ENCODE results near the gene RIMBP2. TPM values are rescaled to one million over a fixed set of nuclear protein-coding genes. Genes with fewer than 3 reads are reported as not detected.
A peak's percentile ranks its signal among the peaks of the same experiment; 100 is the strongest.

Gene RIMBP2
- total and polyA plus RNA-seq, 9 donors: 1.1 to 16.2 (median 3.5) TPM

DNA sequence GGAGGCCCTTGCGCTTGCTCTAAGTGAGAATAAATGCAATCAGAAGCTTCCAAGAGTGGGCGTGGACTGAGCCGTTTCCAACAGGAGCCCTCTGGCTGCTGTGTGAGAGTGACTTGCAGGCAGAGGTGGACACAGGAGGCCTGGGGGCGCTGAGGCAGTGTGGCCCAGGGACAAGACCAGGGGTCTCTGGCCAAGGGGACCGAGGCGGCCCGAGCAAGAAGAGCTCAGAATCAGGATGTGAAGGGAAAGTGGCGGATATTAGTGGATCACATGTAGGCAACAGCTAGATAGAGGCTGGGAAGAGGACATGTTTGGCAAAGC, 8.6 kb downstream of the RIMBP2 start:
- no peak for DNase-seq
- TF ChIP-seq POLR2A (IDR thresholded peaks at IDR 0.05) (no peak), EP300 (IDR thresholded peaks at IDR 0.05) (no peak)
- TF ChIP-seq, protein P1, sequence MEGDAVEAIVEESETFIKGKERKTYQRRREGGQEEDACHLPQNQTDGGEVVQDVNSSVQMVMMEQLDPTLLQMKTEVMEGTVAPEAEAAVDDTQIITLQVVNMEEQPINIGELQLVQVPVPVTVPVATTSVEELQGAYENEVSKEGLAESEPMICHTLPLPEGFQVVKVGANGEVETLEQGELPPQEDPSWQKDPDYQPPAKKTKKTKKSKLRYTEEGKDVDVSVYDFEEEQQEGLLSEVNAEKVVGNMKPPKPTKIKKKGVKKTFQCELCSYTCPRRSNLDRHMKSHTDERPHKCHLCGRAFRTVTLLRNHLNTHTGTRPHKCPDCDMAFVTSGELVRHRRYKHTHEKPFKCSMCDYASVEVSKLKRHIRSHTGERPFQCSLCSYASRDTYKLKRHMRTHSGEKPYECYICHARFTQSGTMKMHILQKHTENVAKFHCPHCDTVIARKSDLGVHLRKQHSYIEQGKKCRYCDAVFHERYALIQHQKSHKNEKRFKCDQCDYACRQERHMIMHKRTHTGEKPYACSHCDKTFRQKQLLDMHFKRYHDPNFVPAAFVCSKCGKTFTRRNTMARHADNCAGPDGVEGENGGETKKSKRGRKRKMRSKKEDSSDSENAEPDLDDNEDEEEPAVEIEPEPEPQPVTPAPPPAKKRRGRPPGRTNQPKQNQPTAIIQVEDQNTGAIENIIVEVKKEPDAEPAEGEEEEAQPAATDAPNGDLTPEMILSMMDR (IDR thresholded peaks at IDR 0.05): no peak
- Histone ChIP-seq H3K9me3 (no peaks in the 10 kb centered on the region), H3K27me3 (no peaks in the 10 kb centered on the region), H3K4me1 (ENCODE audit: insufficient read depth) (no peaks in the 10 kb centered on the region), H3K4me3 (no peak overlapping the region), H3K36me3 (no peaks in the 10 kb centered on the region), H3K27ac (no peak overlapping the region)
- intact Hi-C loops (cut with DNase I): no loop called here
- WGBS, 3 donors: 88 to 93% (median 89%) methylated on average over 8 of the region's 8 CpGs

DNA sequence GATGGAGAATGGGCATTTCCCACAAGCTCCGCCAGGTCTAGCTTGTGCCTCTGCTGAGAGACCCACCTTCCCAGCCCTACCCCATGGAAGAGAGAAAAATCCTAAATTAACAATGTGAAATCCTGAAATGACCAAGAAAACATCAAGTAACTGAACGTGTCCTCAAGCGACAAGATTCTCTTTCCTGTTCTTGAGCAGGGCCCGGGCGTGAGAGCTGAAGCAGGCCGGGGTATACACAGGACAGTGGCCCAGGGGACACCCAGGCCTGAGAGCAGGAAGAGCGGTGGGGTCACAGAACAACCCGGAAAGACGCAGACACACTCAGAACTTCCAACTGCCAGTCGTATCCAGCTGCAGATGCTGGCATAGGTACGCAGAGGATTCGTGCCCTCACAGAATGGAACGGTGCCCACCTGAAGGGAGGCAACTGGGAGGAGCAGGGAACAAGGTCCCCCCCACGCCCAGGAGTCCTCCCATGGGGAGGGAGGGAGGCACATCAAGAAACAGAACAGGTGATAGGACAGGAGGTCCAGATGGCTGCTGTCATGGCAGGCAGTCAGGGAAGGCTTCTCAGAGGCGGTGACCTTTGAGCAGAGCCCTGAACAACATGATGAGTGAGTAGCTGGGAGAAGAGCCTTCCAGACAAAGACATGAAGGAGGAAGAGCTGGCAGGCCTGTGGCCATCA, 9.1 kb downstream of the RIMBP2 start:
- whole genome bisulfite sequencing, 3 donors: 81 to 87% (median 83%) methylated on average over 15 of the region's 15 CpGs

DNA sequence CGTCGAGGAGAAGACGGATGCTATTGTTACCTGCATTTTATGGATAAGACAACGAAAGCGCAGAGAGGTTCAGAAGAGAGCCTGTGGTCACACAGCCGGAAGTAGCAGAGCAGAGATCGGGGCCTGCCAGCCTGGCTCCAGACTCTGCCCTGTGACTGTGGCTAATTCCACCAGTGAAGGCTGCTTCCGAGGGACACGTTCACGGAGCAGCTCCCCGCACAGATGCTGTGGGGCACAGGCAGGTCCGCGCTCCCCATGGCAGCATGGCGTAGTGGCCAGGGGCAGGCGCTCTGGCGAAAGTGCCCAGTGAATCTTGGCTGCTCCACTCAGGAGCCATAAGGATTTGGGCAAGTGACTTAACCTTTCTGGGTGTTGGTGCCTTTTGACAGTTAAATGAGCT, 9.8 kb downstream of the RIMBP2 start:
- TF ChIP-seq, protein P1 (IDR thresholded peaks at IDR 0.05): no peak
- no peaks in the 10 kb centered on the region for H3K36me3 ChIP-seq
- intact Hi-C loops (cut with DNase I): no loop called here
- no peaks in the 10 kb centered on the region for H3K9me3 ChIP-seq
- 93 to 95% (median 94%) methylated on average over 16 of the region's 16 CpGs for WGBS, 3 donors
- DNase-seq: peak in 1 of 5 donors; percentile 15
- H3K4me3 ChIP-seq: no peak overlapping the region
- no peak overlapping the region for H3K27ac ChIP-seq
- H3K27me3 ChIP-seq: no peaks in the 10 kb centered on the region
- H3K4me1 ChIP-seq (ENCODE audit: insufficient read depth): no peaks in the 10 kb centered on the region

More for the DNA sequence above, 9.1 kb downstream of the RIMBP2 start:
- DNase-seq: no peak
- Histone ChIP-seq H3K27me3 (no peaks in the 10 kb centered on the region), H3K36me3 (no peaks in the 10 kb centered on the region), H3K4me1 (ENCODE audit: insufficient read depth) (no peaks in the 10 kb centered on the region), H3K4me3 (no peak overlapping the region), H3K27ac (no peak overlapping the region), H3K9me3 (no peaks in the 10 kb centered on the region)
- TF ChIP-seq, protein P1 (IDR thresholded peaks at IDR 0.05): no peak
- TF ChIP-seq POLR2A (IDR thresholded peaks at IDR 0.05): no peak
- TF ChIP-seq EP300 (IDR thresholded peaks at IDR 0.05): no peak
- intact Hi-C loops (cut with DNase I): no loop called here

DNA sequence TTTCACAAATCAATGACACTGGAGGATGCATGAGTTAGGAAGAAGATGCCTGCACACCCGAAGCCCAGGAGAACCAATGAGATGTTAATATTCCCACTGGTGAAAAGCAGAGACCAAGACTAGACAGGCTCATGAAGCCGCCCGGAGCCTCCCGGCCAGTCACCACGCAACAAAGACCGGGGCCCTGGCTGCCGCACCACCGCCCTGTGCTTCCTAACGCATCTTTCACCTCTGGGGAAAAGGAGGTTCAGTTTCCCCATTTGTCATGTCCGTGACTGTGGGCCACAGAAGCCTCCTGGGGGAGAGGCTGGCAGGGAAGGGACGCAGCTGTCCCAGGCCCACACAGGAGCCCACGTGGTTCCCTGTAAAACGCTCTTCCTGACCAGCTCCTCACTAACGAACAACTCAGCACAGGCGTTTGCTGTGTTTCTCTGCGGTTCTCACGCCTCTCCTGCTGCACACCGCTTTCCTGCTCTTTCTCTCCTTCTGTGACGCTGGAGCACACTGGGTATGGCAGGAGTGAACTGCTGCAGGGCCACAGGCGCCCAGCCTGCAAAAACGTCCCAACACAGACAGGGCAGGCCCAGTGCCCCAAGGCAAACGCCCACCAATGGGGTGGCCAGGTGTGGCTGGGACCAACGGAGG, 10.8 kb downstream of the RIMBP2 start:
- no peak for TF ChIP-seq POLR2A (IDR thresholded peaks at IDR 0.05)
- TF ChIP-seq, protein P1 (IDR thresholded peaks at IDR 0.05): no peak
- no peak for TF ChIP-seq EP300 (IDR thresholded peaks at IDR 0.05)
- 63 to 69% (median 68%) methylated on average over 23 of the region's 23 CpGs for WGBS, 3 donors
- no peaks in the 10 kb centered on the region for H3K27me3 ChIP-seq
- H3K36me3 ChIP-seq: no peaks in the 10 kb centered on the region
- H3K9me3 ChIP-seq: no peaks in the 10 kb centered on the region
- intact Hi-C loops (cut with DNase I): no loop called here
- DNase-seq: no peak
- no peaks in the 10 kb centered on the region for H3K4me1 ChIP-seq (ENCODE audit: insufficient read depth)
- no peak overlapping the region for H3K4me3 ChIP-seq
- H3K27ac ChIP-seq: no peak overlapping the region
